Heart right ventricle (tissue), 16 donors: Measurements from ENCODE around the gene TGFBRAP1. TPM values are rescaled to one million over a fixed set of nuclear protein-coding genes. Genes with fewer than 3 reads are reported as not detected.
A peak's percentile ranks its signal among the peaks of the same experiment; 100 is the strongest.

ENCODE experiments used
- ATAC-seq, 8 donors: fragments of 200-7000 bp; cut with Tn5 transposase; one replicate each; pipeline ENCODE4 v1.9.1; 2020; ENCODE audit warnings: mild to moderate bottlenecking in 8 of 8, moderate library complexity in 8 of 8, moderate number of reproducible peaks in 1 of 8
- DNase-seq, 2 donors: peaks; one replicate each; pipeline ENCODE4 v3.0.0-alpha.2; 2020
- H3K27ac ChIP-seq, 10 donors: fragments of 200-600 bp; sonication (generic) in 2 of 10; one replicate each; pipeline versions ENCODE4 v1.5.0 to v1.8.0; 2020 to 2022; ENCODE audit warnings: mild to moderate bottlenecking in 3 of 10
- H3K27me3 ChIP-seq, 7 donors: fragments of 200-600 bp; one replicate each; pipeline ENCODE4 v1.8.0; 2021 to 2022; ENCODE audit warnings: mild to moderate bottlenecking in 2 of 7
- H3K36me3 ChIP-seq, 9 donors: fragments of 200-600 bp; sonication (generic) in 1 of 9; one replicate each; pipeline versions ENCODE4 v1.5.0 to v1.8.0; 2020 to 2022; ENCODE audit warnings: mild to moderate bottlenecking in 2 of 9
- H3K4me1 ChIP-seq, 9 donors: fragments of 200-600 bp; sonication (generic) in 1 of 9; one replicate each; pipeline versions ENCODE4 v1.5.0 to v1.8.0; 2020 to 2022; ENCODE audit warnings: mild to moderate bottlenecking in 4 of 9
- H3K4me3 ChIP-seq, 10 donors: fragments of 200-600 bp; sonication (generic) in 2 of 10; one replicate each; pipeline versions ENCODE4 v1.5.0 to v1.8.0; 2020 to 2022; ENCODE audit warnings: mild to moderate bottlenecking in 7 of 10, moderate library complexity in 2 of 10
- H3K9me3 ChIP-seq, 11 donors: fragments of 200-600 bp in 10 of 11; sonication (generic) in 2 of 11; one replicate each; pipeline versions ENCODE4 v1.5.0 to v1.8.0; 2013 to 2022; ENCODE audit warnings: mild to moderate bottlenecking in 2 of 11, control low read depth in 1 of 11, moderate library complexity in 1 of 11
- WGBS, 2 donors: extraction: QIAGEN DNeasy Blood & Tissue Kit; methylation state at CpG; one replicate each; pipeline ENCODE4 v1.1.7; 2013; ENCODE audit warnings: inconsistent platforms in 1 of 2; 5-methylcytosine and 5-hydroxymethylcytosine counted together
- intact Hi-C, 10 donors: fragments of 100-400 bp; cut with DNase I; formaldehyde crosslinking; loops; one replicate each; pipeline versions ENCODE4 v1.11.1 to v1.14.2; 2022
- long read RNA-seq, 3 donors: library from polyadenylated mRNA; unstranded; transcript quantifications; one replicate each; pipeline ENCODE4 v2.0.0, GENCODE V29; 2020 to 2021
- polyA plus RNA-seq, 2 donors: library from polyadenylated mRNA; stranded (reverse); fragments of 200-250 nt; gene quantifications; one replicate each; pipeline ENCODE4 v1.2.3, GENCODE V29; 2013
- total RNA-seq, 10 donors: library from RNA; stranded (reverse); fragmentation: NEBNext Ultra II Directional in 3 of 10; extraction: Animal tissue kit (Norgen Biotek cat#: 25700) in 3 of 10; gene quantifications; one replicate each; pipeline versions ENCODE4 v1.2.1 to v1.2.4, GENCODE V29; 2021 to 2023
- TF ChIP-seq, protein P1 (sequence below), 9 donors: fragments of 200-600 bp; sonication (generic) in 2 of 9; IDR thresholded peaks; one replicate each; pipeline versions ENCODE4 v1.5.0 to v1.8.0; 2021 to 2022; ENCODE audit warnings: antibody characterized with exemption in 9 of 9, mild to moderate bottlenecking in 5 of 9, moderate library complexity in 1 of 9
- donor health status: Arrhythmogenic right ventricular cardiomyopathy.
- donor health status: ischemic (EF 13 %, LVEDD 7.1; RV severe dilation, severe dysfunction).
- donor health status: healthy with polysubstance abuse.
- donor health status: DM: no; HTN: yes; CAD: no.
- donor health status: DM: no; HTN: no; CAD: no.
- donor health status: ischemic (EF 25% LVEDD 6.9; RV normal size, moderate dysfunction).
- donor health status: ischemic (EF 25% LVEDD 5.7; RV mildly dilated, moderate dysfunction).
- donor health status: healthy.
- donor health status: DM: yes; HTN: yes; CAD: no.
- donor health status: Ischemic cardiomyopathy.
- donor health status: ischemic (EF 35%, LVEDD 5.7; RV mildly dilated, moderate dysfunction).
- donor health status: nonischemic (EF 11% LVEDD 7.7; RV severe dilation, severe dysfunction).
- donor health status: DM: yes; HTN: yes; CAD: no.
- donor health status: PGD.
- donor health status: ischemic (EF 29% LVEDD 5.4; RV normal size, mild dysfunction).
- donor health status: nonischemic (EF 23%, LVEDD 6.1; RV moderate dilation, normal function).

TGFBRAP1 gene, protein sequence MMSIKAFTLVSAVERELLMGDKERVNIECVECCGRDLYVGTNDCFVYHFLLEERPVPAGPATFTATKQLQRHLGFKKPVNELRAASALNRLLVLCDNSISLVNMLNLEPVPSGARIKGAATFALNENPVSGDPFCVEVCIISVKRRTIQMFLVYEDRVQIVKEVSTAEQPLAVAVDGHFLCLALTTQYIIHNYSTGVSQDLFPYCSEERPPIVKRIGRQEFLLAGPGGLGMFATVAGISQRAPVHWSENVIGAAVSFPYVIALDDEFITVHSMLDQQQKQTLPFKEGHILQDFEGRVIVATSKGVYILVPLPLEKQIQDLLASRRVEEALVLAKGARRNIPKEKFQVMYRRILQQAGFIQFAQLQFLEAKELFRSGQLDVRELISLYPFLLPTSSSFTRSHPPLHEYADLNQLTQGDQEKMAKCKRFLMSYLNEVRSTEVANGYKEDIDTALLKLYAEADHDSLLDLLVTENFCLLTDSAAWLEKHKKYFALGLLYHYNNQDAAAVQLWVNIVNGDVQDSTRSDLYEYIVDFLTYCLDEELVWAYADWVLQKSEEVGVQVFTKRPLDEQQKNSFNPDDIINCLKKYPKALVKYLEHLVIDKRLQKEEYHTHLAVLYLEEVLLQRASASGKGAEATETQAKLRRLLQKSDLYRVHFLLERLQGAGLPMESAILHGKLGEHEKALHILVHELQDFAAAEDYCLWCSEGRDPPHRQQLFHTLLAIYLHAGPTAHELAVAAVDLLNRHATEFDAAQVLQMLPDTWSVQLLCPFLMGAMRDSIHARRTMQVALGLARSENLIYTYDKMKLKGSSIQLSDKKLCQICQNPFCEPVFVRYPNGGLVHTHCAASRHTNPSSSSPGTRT
- total RNA-seq (10 to 100 TPM in 9 of 10 donors, 1 to 10 TPM in 1; 8.3 to 12.7 (median 10.5) TPM), polyA plus RNA-seq (1 to 10 TPM; 2.1 to 3.4 TPM)
- long read RNA-seq, donor 1, full-length matches to known transcripts: 7 of 14 reads
- long read RNA-seq, donor 1, partial matches to known transcripts: 2 of 14 reads
- long read RNA-seq, donor 1, other reads (novel, unspliced or antisense): 5 of 14 reads
- long read RNA-seq, donor 2, full-length matches to known transcripts: 8 of 31 reads
- long read RNA-seq, donor 2, partial matches to known transcripts: 5 of 31 reads
- long read RNA-seq, donor 2, other reads (novel, unspliced or antisense): 18 of 31 reads
- long read RNA-seq, donor 3, full-length matches to known transcripts: 3 of 8 reads
- long read RNA-seq, donor 3, partial matches to known transcripts: 2 of 8 reads
- long read RNA-seq, donor 3, other reads (novel, unspliced or antisense): 3 of 8 reads

DNA sequence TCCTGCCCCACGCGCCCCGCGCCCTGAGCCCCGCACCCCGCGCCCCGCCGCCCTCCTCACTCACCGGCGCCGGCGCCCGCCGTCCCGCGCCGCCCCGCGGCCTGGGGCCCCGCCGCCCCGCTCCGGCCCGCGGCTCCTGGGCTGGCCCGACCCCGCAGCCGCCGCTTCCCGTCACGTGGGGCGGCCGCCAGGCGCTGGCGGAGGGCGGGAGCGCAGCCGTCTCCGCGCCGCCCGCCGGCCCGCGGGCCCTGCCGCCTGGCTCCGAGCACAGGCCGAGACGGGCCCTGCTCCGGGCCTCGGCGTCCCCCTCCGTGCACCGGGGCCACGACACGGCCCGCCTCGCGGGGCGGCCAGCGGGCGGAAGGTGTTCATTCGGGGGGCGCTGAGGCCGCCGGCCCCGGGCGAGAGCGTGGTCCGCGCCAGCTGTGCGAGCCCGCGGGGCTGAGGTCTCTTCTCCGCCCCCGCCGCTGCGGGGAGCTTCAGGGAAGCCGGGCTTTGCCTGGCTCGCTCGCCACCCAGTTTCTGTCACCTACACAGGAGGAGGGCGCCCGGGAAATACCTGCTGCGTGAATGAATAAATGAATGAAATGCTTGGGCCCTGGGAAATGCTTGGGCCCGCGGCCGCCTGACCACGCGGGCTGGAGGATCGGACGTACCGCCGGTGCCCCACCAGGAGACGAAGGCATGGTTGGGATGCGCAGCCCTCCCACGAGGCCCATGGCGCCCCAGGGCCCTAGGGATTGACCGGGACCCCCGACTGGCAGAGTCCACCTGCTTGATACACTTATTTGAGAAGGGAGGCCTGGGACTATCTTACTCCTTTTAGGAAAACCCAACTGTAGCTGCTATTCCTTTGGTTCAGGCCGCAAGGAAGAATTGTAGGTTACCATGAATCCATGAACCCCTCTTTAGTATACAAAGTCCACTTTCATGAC is at the start of gene TGFBRAP1:
TSS of gene TGFBRAP1 (minus strand) at position 175 of the 935 bp plus-strand sequence. CDS start 21,434 bp downstream, outside the sequence.
- peak; percentile 26 to 60 for DNase-seq
- 2 to 3% methylated on average over 53 to 101 of the region's 101 CpGs for WGBS, 2 donors

DNA sequence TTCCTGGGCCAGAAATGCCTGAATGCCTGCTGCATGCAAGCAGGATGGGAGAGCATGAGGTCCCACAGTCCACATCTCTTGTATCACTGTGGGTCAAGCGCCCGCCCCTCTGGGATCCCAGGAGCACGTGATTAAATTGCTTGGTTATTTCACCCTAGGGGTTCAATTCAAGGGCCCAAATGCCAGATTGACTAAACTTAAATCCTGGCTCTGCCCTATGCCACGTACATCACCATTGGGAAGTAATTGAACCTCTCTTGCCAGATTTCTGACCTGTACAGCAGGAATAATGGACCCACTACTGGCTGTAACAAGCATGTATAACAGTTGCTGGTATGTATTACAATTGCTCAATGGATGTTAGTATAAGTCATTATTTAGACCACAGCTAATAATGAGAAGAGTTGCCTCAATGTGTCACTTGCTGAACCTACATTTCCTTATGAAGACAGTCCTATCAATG is 49.4 kb upstream of the TGFBRAP1 start:
- Histone ChIP-seq H3K27ac (peak overlapping the region in 7 of 10 donors; percentile 49 to 93 (median 80)), H3K9me3 (no peaks in the 10 kb centered on the region), H3K27me3 (no peaks in the 10 kb centered on the region), H3K4me1 (peaks cover 29 to 100% (median 81%) of the 10 kb centered on the region in 9 donors), H3K36me3 (peaks cover 0 to 63% (median 6%) of the 10 kb centered on the region in 9 donors), H3K4me3 (no peak overlapping the region)
- 43 to 69% methylated on average over 4 of the region's 4 CpGs for WGBS, 2 donors
- DNase-seq (no peak), ATAC-seq (peak in 2 of 8 donors; percentile 1 to 10)
- TF ChIP-seq, protein P1, sequence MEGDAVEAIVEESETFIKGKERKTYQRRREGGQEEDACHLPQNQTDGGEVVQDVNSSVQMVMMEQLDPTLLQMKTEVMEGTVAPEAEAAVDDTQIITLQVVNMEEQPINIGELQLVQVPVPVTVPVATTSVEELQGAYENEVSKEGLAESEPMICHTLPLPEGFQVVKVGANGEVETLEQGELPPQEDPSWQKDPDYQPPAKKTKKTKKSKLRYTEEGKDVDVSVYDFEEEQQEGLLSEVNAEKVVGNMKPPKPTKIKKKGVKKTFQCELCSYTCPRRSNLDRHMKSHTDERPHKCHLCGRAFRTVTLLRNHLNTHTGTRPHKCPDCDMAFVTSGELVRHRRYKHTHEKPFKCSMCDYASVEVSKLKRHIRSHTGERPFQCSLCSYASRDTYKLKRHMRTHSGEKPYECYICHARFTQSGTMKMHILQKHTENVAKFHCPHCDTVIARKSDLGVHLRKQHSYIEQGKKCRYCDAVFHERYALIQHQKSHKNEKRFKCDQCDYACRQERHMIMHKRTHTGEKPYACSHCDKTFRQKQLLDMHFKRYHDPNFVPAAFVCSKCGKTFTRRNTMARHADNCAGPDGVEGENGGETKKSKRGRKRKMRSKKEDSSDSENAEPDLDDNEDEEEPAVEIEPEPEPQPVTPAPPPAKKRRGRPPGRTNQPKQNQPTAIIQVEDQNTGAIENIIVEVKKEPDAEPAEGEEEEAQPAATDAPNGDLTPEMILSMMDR (IDR thresholded peaks at IDR 0.05): no peak
- intact Hi-C loops: loop anchor here in 1 of 10 donors (10.0 kb wide), 1 partner anchor 56 kb away; no protein-coding TSS in a partner anchor

More for the DNA sequence above, at the start of gene TGFBRAP1:
- ATAC-seq: peak; percentile 65 to 95 (median 76)
- intact Hi-C loops: no loop called here
- peaks cover 0 to 10% (median 0%) of the 10 kb centered on the region in 9 donors for H3K36me3 ChIP-seq
- TF ChIP-seq, protein P1 (IDR thresholded peaks at IDR 0.05): peak in 1 of 9 donors; percentile 7
- peak within 1 kb of the TSS; percentile 55 to 95 (median 88) for H3K27ac ChIP-seq
- H3K9me3 ChIP-seq: no peaks in the 10 kb centered on the region
- H3K4me3 ChIP-seq: peak within 1 kb of the TSS; percentile 47 to 94 (median 72)
- H3K27me3 ChIP-seq: no peaks in the 10 kb centered on the region
- peaks cover 4 to 36% (median 13%) of the 10 kb centered on the region in 9 donors for H3K4me1 ChIP-seq

DNA sequence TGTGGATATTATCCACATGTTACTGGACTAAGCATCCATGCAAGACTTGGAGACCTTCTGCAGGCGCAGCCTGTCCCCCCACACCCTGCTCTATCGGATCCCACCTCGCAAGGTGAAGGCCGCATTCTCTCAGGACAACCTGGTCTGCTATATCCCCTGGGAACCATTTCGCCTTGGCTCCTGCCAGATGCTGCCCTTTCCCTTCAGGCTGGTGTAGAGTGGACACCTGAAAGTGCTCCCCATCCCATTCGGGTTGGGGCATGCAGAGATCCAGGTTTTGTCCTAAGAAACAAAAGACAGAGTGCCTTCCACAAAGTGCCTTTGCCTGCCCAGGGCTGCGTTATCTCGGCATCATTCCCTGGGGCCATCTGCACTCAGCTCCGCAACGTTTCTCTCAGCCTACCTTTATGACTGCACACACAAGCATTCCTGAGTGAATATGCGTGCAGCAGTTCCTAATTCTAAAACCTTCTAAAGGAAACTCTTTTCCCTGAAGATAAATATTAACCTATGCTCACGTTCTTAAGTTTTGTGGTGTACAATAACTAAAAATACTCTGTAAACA is 48.8 kb upstream of the TGFBRAP1 start:
- H3K27me3 ChIP-seq: no peaks in the 10 kb centered on the region
- WGBS, 2 donors: 63 to 69% methylated on average over 12 of the region's 12 CpGs
- no peaks in the 10 kb centered on the region for H3K9me3 ChIP-seq
- peaks cover 27 to 100% (median 81%) of the 10 kb centered on the region in 9 donors for H3K4me1 ChIP-seq
- ATAC-seq (peak in 2 of 8 donors; percentile 0 to 5), DNase-seq (no peak)
- no peak overlapping the region for H3K4me3 ChIP-seq
- TF ChIP-seq, protein P1 (IDR thresholded peaks at IDR 0.05): no peak
- intact Hi-C loops: loop anchor here in 1 of 10 donors (10.0 kb wide), 1 partner anchor 56 kb away; no protein-coding TSS in a partner anchor
- H3K27ac ChIP-seq: peak overlapping the region in 8 of 10 donors; percentile 21 to 93 (median 79)
- H3K36me3 ChIP-seq: peaks cover 0 to 57% (median 6%) of the 10 kb centered on the region in 9 donors
